ENCODE data around the gene ACP7.
A peak's percentile ranks its signal among the peaks of the same experiment; 100 is the strongest.
"Not testable (repeated sequence)": the region's sequence is repeated elsewhere in the genome, so short reads cannot be mapped to it uniquely, and the experiment has no call there.

The ACP7 gene

GRCh38 chr19:39139305-39139874 lies 55.2 kb downstream of the ACP7 start:
- peak; percentile 22; the same call in 1 of the 3 replicates for ATAC-seq
- TF ChIP-seq ISL1 (CRISPR knock-in tag; IDR thresholded peaks at IDR 0.05) (0 out of 2 replicates have a peak, but pooled peaks have one; percentile 11), SNAI2 (CRISPR knock-in tag; IDR thresholded peaks at IDR 0.05) (no peak), PATZ1 (CRISPR knock-in tag; IDR thresholded peaks at IDR 0.05; ENCODE audit: borderline replicate concordance) (no peak), ZC3H10 (CRISPR knock-in tag; IDR thresholded peaks at IDR 0.05) (no peak)

GRCh38 chr19:39139971-39140453 lies 55.8 kb downstream of the ACP7 start:
- TF ChIP-seq TOX (CRISPR knock-in tag; IDR thresholded peaks at IDR 0.05; ENCODE audit: borderline replicate concordance) (no peak), TCF4 (CRISPR knock-in tag; IDR thresholded peaks at IDR 0.05; ENCODE audit: borderline replicate concordance) (peak; percentile 21; the same call in 1 of the 2 replicates)
- ATAC-seq: no peak; the same call in 2 of the 3 replicates

GRCh38 chr19:39140594-39140993 lies 56.4 kb downstream of the ACP7 start:
- TF ChIP-seq ISL1 (CRISPR knock-in tag; IDR thresholded peaks at IDR 0.05) (no peak), PPARA (CRISPR knock-in tag; IDR thresholded peaks at IDR 0.05; ENCODE audit: borderline replicate concordance) (no peak), ZFP30 (CRISPR knock-in tag; IDR thresholded peaks at IDR 0.05) (no peak), TCF4 (CRISPR knock-in tag; IDR thresholded peaks at IDR 0.05; ENCODE audit: borderline replicate concordance) (no peak), TSHZ2 (CRISPR knock-in tag; IDR thresholded peaks at IDR 0.05) (no peak), POU6F1 (CRISPR knock-in tag; IDR thresholded peaks at IDR 0.05; ENCODE audit: borderline replicate concordance, low read depth) (no peak), SNAI2 (CRISPR knock-in tag; IDR thresholded peaks at IDR 0.05) (no peak), BACH2 (CRISPR knock-in tag; IDR thresholded peaks at IDR 0.05; ENCODE audit: borderline replicate concordance) (no peak)
- ATAC-seq: no peak

- TF ChIP-seq PPARA (CRISPR knock-in tag; IDR thresholded peaks at IDR 0.05; ENCODE audit: borderline replicate concordance): no peak
- no peak for TF ChIP-seq ZNF8 (CRISPR knock-in tag; IDR thresholded peaks at IDR 0.05)
- no peak for TF ChIP-seq ZFP30 (CRISPR knock-in tag; IDR thresholded peaks at IDR 0.05)
- no peak for TF ChIP-seq CSDC2 (CRISPR knock-in tag; IDR thresholded peaks at IDR 0.05)
- TF ChIP-seq ZNF565 (CRISPR knock-in tag; conservative IDR thresholded peaks at IDR 0.05; ENCODE audit: low read depth): no peak
- no peak for TF ChIP-seq ISL1 (CRISPR knock-in tag; IDR thresholded peaks at IDR 0.05)
- TF ChIP-seq GLIS3 (CRISPR knock-in tag; IDR thresholded peaks at IDR 0.05): no peak
- TF ChIP-seq OSR1 (CRISPR knock-in tag; IDR thresholded peaks at IDR 0.05): no peak
- TF ChIP-seq TOX (CRISPR knock-in tag; IDR thresholded peaks at IDR 0.05; ENCODE audit: borderline replicate concordance): no peak
- no peak for TF ChIP-seq ZC3H10 (CRISPR knock-in tag; IDR thresholded peaks at IDR 0.05)
- ATAC-seq: no peak
These were observed 57.8 kb downstream of the ACP7 start for GRCh38 chr19:39141929-39142328.

- TF ChIP-seq TOX (CRISPR knock-in tag; IDR thresholded peaks at IDR 0.05; ENCODE audit: borderline replicate concordance) (no peak), CSRNP3 (CRISPR knock-in tag; IDR thresholded peaks at IDR 0.05) (no peak), RARB (CRISPR knock-in tag; IDR thresholded peaks at IDR 0.05) (no peak), ZFP3 (CRISPR knock-in tag; IDR thresholded peaks at IDR 0.05) (no peak), CREB5 (CRISPR knock-in tag; IDR thresholded peaks at IDR 0.05; ENCODE audit: low read depth) (no peak), ZFP30 (CRISPR knock-in tag; IDR thresholded peaks at IDR 0.05) (no peak), BACH2 (CRISPR knock-in tag; IDR thresholded peaks at IDR 0.05; ENCODE audit: borderline replicate concordance) (no peak), ZNF565 (CRISPR knock-in tag; conservative IDR thresholded peaks at IDR 0.05; ENCODE audit: low read depth) (no peak), ZNF8 (CRISPR knock-in tag; IDR thresholded peaks at IDR 0.05) (no peak)
- ATAC-seq: no peak
These were observed 58.5 kb downstream of the ACP7 start for GRCh38 chr19:39142630-39143029.

- ATAC-seq: not testable (repeated sequence)
These were observed 59.7 kb downstream of the ACP7 start for GRCh38 chr19:39143757-39144289.
